GM18505 (cell line): Measurements from ENCODE around the gene ATP8A2.

Experiments used
- ATAC-seq: cut with Tn5 transposase; IDR thresholded peaks from one replicate; pipeline ENCODE4 v1.9.1; 2021; ENCODE audit not compliant: unreplicated experiment
- POLR2A ChIP-seq: IDR thresholded peaks from 4 replicates; pipeline ENCODE4 v1.6.1; 2011; ENCODE audit warnings: borderline replicate concordance; ENCODE audit not compliant: insufficient read depth, insufficient read length; ENCODE audit errors: extremely low read depth

ATP8A2 gene

DNA sequence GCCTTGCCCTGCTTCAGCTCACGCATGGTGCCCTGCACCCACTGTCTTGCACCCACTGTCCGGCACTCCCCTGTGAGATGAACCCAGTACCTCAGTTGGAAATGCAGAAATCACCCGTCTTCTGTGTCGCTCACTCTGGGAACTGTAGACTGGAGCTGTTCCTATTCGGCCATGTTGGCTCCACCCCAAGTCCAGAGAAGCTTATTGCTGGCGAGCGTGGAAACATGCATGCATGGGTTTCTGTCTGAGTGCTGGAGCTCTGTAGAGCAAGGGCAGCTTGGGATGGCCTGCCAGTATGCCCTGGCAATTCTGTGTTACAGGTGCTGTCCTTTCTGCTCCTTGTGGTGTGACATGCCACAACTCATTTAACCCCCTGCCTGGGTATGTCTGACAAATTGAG is 527.2 kb downstream of the ATP8A2 start:
- no peak for ATAC-seq
- no peak for TF ChIP-seq POLR2A

DNA sequence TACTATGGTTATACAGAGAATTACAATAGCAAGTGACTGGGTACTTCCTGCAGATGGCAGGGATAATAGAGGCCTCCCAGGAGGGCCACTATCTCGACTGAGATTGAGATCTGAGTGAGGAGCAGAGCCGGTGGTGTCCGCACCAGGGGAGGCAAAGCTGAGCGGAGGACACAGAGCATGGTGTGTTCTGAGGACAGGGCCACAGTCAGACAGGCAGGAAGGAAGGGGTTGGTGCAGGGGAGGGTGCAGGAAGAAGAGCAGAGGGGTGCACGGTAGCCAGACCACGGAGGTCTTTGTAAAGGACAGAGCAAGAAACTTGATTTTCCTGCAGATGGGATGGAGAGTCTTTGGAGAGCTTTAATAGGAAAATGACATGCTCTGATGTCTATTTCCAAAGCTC is 527.7 kb downstream of the ATP8A2 start:
- no peak for ATAC-seq
- TF ChIP-seq POLR2A = no peak

DNA sequence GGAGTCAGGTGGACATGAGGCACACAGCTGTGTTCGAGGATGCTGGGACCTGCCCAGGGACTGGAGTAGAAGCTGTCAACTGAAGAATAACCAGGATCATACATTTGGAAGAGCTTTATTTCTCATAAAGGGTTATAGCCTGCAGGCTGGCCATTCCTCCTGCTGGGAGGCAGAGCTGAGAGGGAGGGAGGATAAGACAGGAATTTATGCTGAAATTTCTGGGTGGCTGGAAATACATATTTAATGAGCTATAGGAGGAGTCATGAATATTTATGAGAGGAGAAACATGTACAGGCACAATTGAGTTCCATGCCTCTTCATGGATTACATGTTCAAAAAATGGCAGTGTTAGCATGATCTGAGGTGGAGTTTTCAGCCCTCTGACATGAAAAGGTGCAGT is 528.2 kb downstream of the ATP8A2 start:
- no peak for ATAC-seq
- no peak for TF ChIP-seq POLR2A

DNA sequence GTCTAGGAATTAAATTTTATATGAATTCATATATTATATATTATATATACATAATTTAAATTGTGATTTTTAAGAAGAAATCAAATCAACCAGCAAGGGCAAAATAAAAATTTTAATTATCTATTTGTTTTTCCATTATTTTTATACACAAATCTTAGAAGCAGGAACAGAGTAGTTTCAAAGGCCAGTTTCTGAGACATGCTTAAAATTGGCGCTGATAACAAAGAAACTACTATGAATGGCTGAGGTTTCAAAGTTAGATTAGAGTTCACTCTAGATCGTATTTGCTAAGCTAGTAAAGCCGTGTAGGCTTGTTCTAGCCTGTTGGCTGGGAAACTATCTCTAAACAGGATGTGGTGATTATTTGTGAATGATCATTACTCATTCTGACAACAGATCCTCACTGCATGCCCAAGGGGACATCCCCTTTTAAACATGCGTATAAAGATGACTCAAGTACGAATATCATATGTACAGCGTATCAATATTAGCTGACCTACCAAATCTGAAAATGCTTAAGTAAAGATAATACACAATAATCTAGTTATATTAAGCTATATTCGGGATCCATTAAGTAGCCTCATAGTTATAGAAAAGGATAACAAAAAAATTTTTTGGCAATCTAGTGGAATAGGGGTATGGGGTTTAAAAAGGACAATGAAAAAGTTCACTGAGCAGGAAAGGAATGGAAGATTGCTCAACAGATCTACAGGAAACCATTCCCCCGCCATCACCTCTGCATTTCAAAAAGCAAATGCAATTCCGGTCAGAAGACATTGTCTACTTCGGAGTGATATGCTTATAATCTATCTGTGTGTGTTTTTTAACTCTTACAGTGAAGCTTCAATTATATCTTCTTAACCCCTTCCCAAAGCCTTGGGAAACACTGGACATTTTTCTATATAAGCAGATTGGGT is 529.9 kb downstream of the ATP8A2 start:
- peak; percentile 92 for ATAC-seq

DNA sequence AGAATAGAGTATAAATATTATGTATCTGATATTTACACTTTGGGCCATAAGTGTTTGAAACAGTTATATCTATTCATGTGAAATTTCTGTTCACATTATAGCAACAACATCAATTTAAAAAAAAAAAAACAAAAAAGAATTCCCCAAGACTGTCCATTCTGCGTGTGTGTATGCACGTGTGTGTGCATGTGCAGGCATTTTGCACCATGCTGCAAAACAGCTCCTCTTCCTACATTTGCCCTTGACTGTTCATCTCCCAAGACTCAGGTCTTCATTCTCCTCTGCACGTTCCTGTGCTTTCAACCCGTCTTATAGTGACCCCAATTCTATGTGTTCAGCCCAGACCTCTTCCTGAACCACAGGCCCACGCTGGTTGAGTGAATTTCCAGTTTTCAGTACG is 530.7 kb downstream of the ATP8A2 start:
- no peak for ATAC-seq
- no peak for TF ChIP-seq POLR2A

More for the DNA sequence above, 529.9 kb downstream of the ATP8A2 start:
- no peak for TF ChIP-seq POLR2A

DNA sequence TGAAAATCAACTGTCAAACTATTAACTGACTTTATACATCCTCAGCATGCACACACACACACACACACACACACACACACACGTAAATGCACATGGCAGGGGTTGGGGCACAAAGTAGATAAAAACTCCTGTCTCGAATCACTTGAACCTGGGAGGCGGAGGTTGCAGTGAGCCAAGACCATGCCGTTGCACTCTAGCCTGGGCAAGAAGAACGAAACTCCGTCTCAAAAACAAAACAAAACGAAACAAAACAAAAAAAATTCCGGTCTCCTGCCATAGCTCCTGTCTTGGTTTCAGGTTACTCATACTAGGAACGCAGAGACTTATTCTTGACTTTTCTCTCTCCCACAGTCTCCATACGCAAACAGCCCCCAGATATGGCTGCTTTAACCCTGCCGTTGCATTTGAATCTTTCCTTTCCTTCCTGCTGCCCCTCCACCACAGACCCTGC is 531.1 kb downstream of the ATP8A2 start:
- ATAC-seq = peak; percentile 47
- no peak for TF ChIP-seq POLR2A

DNA sequence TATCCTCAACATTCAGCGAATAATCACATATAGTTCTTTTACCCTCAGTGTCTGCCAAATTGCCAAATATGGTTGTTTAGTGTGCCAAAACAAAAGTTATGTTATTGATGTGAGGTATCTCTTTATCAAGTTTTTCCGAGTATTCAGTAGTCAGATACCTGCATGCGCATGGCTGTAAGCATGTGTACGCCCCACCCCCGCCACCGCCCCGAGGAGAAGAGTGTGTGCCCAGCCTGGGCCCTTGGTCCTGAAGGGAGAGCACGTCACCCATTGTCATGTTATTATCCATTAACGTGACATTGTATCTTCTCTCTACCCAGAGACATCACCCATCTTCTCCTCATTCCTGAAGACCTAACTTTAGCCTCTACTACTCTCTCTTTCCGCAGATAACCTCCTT is 533.1 kb downstream of the ATP8A2 start:
- no peak for ATAC-seq
- TF ChIP-seq POLR2A = no peak

DNA sequence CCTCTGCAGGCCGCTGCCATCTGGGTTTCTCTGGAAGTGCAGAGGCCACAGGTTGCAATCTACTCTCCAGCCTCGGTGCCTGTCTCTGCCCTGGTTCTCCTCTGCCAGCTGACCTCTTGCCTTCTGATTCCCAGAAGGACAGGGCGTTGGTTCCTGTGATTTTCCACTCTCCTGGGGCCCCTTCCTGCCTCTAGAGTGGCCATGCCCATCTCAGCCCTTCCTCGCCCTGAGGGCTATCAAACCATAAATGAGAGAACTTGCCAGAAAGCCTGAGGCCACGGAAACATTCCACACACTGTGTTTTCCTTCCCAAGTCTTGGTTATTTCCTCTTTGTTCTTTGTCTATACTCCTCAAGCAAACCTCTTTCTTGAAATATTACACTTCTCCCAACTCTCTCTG is 533.8 kb downstream of the ATP8A2 start:
- no peak for TF ChIP-seq POLR2A
- no peak for ATAC-seq

DNA sequence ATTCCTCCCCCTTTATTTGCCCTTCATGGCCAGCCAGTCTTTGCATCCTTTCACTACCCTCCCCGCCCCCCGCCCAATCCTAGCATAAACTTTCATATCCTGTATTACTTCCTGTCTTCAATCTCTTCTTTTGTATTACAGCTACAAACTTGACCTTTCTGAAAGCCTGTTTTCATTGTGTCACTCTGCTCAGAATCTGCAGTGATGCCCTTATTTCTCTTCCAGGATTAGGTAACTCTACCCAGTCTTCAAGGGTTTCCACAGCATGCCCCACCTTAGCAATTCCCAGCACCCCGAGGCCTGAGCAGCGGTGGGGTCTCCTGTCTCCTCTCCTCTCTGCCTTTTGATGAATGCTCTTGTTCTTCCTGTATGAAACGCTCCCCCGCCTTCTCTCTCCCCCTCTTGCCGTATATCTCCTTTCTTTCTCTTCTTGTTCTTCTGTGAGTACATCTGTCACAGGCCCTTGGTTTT is 534.5 kb downstream of the ATP8A2 start:
- ATAC-seq = no peak
- TF ChIP-seq POLR2A = no peak

DNA sequence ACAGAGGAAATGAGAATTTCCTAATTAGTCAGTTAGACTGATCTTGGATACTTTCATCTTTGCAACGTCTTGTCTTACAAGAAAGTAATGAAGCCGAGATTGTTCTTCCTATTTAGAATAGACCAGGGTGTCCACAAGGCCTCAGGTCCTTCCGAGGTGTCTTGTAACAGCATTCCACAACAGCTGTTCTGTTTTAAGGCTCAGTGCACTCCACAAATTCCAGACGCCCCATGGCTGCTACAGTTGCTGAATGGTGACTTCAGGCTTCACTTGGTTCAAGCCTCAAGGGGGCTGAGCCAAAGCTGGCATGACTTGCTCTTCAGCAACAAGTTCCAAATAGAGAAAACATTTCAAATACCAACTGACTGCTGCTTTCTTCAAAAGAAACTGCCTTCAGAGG is 536.6 kb downstream of the ATP8A2 start:
- ATAC-seq = no peak

DNA sequence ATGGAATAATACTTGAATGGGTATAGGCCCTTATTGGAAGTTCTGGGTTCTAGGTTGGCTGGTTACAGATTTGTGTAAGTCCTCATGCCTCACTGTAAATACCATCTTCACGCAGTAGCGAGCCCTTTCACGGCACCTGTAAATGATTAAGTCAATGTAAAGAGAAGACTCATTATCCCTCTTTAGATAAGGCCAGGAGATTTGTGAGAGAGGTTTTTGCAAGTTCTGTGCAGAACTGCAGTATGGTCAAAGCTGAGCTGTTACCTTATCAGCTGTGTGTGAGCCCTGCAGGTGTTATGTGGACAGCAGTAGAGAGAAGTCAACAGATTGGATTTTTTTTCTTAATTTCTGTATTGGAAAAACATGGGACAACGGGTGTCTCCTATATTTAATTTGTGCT is 538.5 kb downstream of the ATP8A2 start:
- TF ChIP-seq POLR2A = no peak
- no peak for ATAC-seq

More for the DNA sequence above, 536.6 kb downstream of the ATP8A2 start:
- TF ChIP-seq POLR2A = no peak

DNA sequence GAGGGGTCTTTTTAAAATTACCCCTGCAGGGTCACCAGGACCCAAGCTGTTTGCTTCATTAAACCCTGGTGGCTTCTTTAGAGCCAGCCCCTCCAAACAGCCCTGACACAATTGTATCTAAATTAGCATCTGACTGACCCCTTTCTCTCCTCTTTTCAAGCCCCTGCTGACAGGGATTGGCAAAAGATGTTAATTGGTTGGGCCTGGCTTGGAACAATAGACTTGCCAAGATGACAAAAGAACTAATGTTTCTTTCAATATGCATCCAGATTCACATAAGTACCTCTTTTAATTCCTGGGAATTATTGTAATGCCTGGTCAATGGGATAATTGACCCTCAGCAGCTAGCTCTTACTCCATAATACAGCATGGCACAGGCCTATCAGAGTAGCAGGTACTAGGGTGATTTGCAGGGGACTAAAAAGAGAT is 539.2 kb downstream of the ATP8A2 start:
- no peak for TF ChIP-seq POLR2A
- ATAC-seq = no peak

DNA sequence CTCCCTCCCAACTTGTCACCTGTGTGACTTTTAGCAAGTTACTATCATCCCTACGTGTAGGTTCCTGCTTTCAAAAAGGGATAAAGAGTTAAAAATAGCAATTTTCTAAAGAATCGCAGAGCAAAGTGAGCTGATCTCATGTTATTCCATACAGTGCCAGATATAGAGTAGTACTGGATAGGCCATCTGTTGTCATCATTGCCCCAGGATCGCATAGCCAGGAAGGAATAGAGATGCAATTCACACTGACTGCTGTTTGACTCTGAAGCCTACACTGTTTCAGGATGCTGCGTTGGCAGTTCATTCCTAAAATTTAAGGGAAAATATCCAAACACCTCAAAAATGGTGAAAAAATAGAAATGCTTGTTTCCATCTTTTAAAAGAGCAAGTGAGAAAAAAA is 541.2 kb downstream of the ATP8A2 start:
- no peak for TF ChIP-seq POLR2A
- no peak for ATAC-seq

DNA sequence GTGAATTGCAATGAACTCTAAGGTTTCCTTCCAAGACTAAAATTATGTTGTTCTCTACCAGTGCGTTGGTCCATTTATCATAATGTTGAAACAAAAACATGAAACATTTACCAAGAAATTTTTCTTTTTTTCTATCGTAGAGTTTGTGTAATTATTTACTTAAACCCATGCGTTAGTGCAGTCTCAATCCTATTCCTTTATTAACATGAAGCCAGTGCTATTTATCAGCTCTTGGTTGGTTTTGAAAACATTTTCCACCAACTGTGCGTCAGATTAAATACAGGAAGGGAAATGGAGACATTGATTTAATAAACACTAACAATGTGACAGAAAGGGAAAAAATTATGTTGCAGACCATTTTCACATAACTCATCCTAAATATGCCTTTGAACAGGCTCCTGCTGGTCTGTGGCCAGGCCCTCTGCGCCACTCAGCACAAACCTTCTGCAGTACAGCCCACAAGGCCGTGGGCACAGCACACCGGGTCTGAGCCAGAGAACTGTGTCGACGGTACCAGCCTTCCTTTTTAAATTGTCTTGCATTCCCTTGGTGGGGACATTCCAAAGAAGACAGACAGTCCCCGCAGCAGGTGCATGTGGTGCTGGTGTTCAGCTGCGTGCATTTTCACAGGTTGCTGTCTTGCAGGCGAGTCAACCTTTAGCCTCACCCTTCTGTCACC is 544.2 kb downstream of the ATP8A2 start:
- TF ChIP-seq POLR2A = no peak
- no peak for ATAC-seq
